ENCODE measurements around the gene DAB1.

DNA sequence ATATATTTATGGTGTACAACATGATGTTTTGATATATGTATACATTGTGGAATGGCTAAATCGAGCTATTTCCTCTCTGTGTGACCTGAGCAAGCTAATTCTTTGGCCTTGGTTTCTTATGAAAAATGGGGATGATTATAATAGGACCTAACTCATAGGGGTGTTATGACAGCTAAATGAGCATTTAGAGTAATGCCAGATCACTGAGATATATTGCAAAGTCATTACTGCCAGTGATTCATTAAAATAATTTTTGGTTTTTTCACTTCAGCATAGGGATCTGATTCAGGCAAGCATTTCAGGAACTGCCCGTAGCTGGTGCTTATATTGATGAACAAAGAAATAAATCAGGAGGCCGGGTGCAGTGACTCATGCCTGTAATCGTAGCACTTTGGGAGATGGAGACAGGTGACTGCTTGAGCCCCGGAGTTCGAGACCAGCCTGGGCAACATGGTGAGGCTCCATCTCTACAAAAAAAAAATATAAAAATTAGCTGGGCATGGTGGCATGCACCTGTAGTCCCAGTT is 30.7 kb downstream of the DAB1 start:
- TF ChIP-seq, protein P1, sequence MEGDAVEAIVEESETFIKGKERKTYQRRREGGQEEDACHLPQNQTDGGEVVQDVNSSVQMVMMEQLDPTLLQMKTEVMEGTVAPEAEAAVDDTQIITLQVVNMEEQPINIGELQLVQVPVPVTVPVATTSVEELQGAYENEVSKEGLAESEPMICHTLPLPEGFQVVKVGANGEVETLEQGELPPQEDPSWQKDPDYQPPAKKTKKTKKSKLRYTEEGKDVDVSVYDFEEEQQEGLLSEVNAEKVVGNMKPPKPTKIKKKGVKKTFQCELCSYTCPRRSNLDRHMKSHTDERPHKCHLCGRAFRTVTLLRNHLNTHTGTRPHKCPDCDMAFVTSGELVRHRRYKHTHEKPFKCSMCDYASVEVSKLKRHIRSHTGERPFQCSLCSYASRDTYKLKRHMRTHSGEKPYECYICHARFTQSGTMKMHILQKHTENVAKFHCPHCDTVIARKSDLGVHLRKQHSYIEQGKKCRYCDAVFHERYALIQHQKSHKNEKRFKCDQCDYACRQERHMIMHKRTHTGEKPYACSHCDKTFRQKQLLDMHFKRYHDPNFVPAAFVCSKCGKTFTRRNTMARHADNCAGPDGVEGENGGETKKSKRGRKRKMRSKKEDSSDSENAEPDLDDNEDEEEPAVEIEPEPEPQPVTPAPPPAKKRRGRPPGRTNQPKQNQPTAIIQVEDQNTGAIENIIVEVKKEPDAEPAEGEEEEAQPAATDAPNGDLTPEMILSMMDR (IDR thresholded peaks at IDR 0.05; ENCODE audit: insufficient read depth, low read depth, low read length): no peak
- TF ChIP-seq EZH2 (IDR thresholded peaks at IDR 0.05; ENCODE audit: insufficient read depth, low read length): no peak

All from astrocyte (in vitro differentiated cells and primary cell).